ENCODE data around the gene HBG2. TPM values are rescaled to one million over a fixed set of nuclear protein-coding genes. Genes with fewer than 3 reads are reported as not detected.

The HBG2 gene
- total and polyA plus RNA-seq, 2 donors from 2014 or later: not detected

DNA sequence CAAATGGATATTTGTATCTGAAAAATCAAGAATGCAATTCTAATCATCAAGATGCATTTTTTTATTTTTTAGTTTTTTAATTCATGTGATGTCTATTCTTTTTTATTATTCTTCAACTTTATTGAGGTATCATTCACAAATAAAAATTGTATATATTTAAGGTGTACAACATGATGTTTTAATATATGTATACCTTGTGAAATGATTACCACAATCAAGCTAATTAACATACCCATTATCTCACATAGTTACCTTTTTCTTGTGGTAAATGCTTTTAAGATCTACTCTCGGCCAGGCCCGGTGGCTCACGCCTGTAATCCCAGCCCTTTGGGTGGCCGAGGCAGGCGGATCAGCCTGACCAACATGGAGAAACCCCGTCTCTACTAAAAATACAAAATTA lies 31.4 kb downstream of the HBG2 start:
- FAIRE-seq: peak; percentile 90
- Histone ChIP-seq H3K27ac (ENCODE audit: low read depth in 2 of 2, low read length in 2 of 2) (no peak overlapping the region), H3K9me3 (ENCODE audit: control insufficient read depth in 2 of 3, insufficient read depth in 1 of 3, low read length in 3 of 3) (no peaks in the 10 kb centered on the region), H3K9ac (ENCODE audit: low read length in 3 of 3) (no peak overlapping the region), H3K36me3 (ENCODE audit: control insufficient read depth in 2 of 3, insufficient read depth in 3 of 3, low read length in 3 of 3) (no peaks in the 10 kb centered on the region), H3K4me1 (ENCODE audit: control insufficient read depth in 2 of 3, insufficient read depth in 2 of 3, low read depth in 1 of 3, low read length in 3 of 3) (no peaks in the 10 kb centered on the region), H3K4me3 (ENCODE audit: low read length in 3 of 3) (no peak overlapping the region), H3K27me3 (ENCODE audit: control insufficient read depth, insufficient read depth, low read length) (no peaks in the 10 kb centered on the region)
- DNase-seq: no peak
- intact Hi-C loops (cut with DNase I): no loop called here
- TF ChIP-seq, protein P1, sequence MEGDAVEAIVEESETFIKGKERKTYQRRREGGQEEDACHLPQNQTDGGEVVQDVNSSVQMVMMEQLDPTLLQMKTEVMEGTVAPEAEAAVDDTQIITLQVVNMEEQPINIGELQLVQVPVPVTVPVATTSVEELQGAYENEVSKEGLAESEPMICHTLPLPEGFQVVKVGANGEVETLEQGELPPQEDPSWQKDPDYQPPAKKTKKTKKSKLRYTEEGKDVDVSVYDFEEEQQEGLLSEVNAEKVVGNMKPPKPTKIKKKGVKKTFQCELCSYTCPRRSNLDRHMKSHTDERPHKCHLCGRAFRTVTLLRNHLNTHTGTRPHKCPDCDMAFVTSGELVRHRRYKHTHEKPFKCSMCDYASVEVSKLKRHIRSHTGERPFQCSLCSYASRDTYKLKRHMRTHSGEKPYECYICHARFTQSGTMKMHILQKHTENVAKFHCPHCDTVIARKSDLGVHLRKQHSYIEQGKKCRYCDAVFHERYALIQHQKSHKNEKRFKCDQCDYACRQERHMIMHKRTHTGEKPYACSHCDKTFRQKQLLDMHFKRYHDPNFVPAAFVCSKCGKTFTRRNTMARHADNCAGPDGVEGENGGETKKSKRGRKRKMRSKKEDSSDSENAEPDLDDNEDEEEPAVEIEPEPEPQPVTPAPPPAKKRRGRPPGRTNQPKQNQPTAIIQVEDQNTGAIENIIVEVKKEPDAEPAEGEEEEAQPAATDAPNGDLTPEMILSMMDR (IDR thresholded peaks at IDR 0.05; ENCODE audit: borderline replicate concordance, extremely low read depth, insufficient read depth): no peak

DNA sequence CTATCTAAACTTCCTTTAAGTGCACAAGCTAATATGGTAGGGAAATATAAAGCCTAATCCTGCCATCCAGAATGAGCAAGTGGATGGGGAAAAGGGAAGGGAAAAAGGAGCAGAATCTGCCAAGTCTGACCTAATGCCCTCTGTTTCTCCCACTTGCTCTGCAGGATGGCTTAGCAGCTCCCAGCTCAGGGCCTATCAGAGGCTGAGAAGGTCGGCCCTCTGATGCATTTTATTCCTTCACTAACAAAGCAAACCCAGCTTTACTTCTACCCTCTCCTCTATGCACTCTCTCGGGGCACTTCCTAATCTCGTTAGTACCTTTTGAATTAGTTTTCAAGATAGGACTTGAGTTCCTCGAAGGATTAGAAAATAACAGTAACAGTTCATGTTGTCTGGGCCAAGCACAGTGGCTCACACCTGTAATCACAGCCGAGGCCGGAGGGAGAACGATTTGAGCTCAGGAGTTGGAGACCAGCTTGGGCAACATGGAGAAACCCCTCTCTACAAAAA lies 44.1 kb downstream of the HBG2 start:
- Histone ChIP-seq H3K36me3 (ENCODE audit: control insufficient read depth in 2 of 3, insufficient read depth in 3 of 3, low read length in 3 of 3) (no peaks in the 10 kb centered on the region), H3K4me3 (ENCODE audit: low read length in 3 of 3) (no peak overlapping the region), H3K9ac (ENCODE audit: low read length in 3 of 3) (no peak overlapping the region), H3K4me1 (ENCODE audit: control insufficient read depth in 2 of 3, insufficient read depth in 2 of 3, low read depth in 1 of 3, low read length in 3 of 3) (no peaks in the 10 kb centered on the region), H3K27ac (ENCODE audit: low read depth in 2 of 2, low read length in 2 of 2) (no peak overlapping the region), H3K27me3 (ENCODE audit: control insufficient read depth, insufficient read depth, low read length) (no peaks in the 10 kb centered on the region), H3K9me3 (ENCODE audit: control insufficient read depth in 2 of 3, insufficient read depth in 1 of 3, low read length in 3 of 3) (no peaks in the 10 kb centered on the region)
- intact Hi-C loops (cut with DNase I): no loop called here
- FAIRE-seq (no peak), DNase-seq (no peak)
- TF ChIP-seq, protein P1 (IDR thresholded peaks at IDR 0.05; ENCODE audit: borderline replicate concordance, extremely low read depth, insufficient read depth): no peak

DNA sequence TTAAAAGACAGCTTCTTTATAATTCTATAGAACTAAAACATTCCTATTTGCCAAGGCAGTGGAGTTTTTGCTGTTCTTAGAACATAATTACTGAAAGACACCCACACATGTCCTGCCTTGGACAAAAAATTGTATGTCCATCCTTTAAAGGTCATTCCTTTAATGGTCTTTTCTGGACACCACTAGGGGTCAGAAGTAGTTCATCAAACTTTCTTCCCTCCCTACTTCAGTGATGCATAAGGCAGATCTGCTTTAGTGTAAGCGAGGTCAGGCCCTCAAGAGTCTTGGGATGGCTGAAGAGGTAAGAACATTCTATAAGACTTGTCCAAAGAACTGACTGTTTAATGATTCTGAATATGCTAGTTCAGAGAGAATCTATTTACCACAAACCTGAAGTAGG lies 49.8 kb downstream of the HBG2 start:
- peak in 2 of 5 donors; percentile 51 to 54 for DNase-seq
- Histone ChIP-seq H3K27me3 (ENCODE audit: control insufficient read depth, insufficient read depth, low read length) (no peaks in the 10 kb centered on the region), H3K4me1 (ENCODE audit: control insufficient read depth in 2 of 3, insufficient read depth in 2 of 3, low read depth in 1 of 3, low read length in 3 of 3) (no peaks in the 10 kb centered on the region), H3K9ac (ENCODE audit: low read length in 3 of 3) (no peak overlapping the region), H3K27ac (ENCODE audit: low read depth in 2 of 2, low read length in 2 of 2) (no peak overlapping the region), H3K4me3 (ENCODE audit: low read length in 3 of 3) (no peak overlapping the region), H3K9me3 (ENCODE audit: control insufficient read depth in 2 of 3, insufficient read depth in 1 of 3, low read length in 3 of 3) (no peaks in the 10 kb centered on the region), H3K36me3 (ENCODE audit: control insufficient read depth in 2 of 3, insufficient read depth in 3 of 3, low read length in 3 of 3) (no peaks in the 10 kb centered on the region)
- intact Hi-C loops (cut with DNase I): no loop called here
- no peak for FAIRE-seq
- TF ChIP-seq, protein P1 (IDR thresholded peaks at IDR 0.05; ENCODE audit: borderline replicate concordance, extremely low read depth, insufficient read depth): peak; percentile 39

DNA sequence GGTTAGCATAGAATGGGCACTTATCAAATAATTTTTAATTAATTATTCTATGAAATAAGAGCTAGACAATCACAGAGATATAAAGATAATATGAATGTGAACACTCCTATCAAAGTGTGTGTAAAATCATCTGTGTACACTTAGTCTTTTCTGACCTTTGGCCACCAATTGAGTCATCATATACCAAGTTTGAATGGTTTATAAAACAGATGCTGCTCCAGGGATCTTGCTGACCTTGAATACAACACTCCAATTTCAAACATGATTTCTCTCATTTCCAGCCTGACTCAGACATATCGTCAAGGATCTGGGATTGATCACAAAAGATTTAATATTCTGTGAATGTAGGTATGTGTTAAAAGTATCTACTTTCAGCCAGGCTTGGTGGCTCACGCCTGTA lies 51.2 kb downstream of the HBG2 start:
- no peaks in the 10 kb centered on the region for H3K4me1 ChIP-seq (ENCODE audit: control insufficient read depth in 2 of 3, insufficient read depth in 2 of 3, low read depth in 1 of 3, low read length in 3 of 3)
- H3K27ac ChIP-seq (ENCODE audit: low read depth in 2 of 2, low read length in 2 of 2): no peak overlapping the region
- H3K9me3 ChIP-seq (ENCODE audit: control insufficient read depth in 2 of 3, insufficient read depth in 1 of 3, low read length in 3 of 3): no peaks in the 10 kb centered on the region
- H3K4me3 ChIP-seq (ENCODE audit: low read length in 3 of 3): no peak overlapping the region
- FAIRE-seq: no peak
- TF ChIP-seq, protein P1 (IDR thresholded peaks at IDR 0.05; ENCODE audit: borderline replicate concordance, extremely low read depth, insufficient read depth): no peak
- no peaks in the 10 kb centered on the region for H3K36me3 ChIP-seq (ENCODE audit: control insufficient read depth in 2 of 3, insufficient read depth in 3 of 3, low read length in 3 of 3)
- no peak overlapping the region for H3K9ac ChIP-seq (ENCODE audit: low read length in 3 of 3)
- DNase-seq: no peak
- intact Hi-C loops (cut with DNase I): no loop called here
- no peaks in the 10 kb centered on the region for H3K27me3 ChIP-seq (ENCODE audit: control insufficient read depth, insufficient read depth, low read length)
